ENCODE results near the gene LINC00237.
A peak's percentile ranks its signal among the peaks of the same experiment; 100 is the strongest.

Gene LINC00237

DNA sequence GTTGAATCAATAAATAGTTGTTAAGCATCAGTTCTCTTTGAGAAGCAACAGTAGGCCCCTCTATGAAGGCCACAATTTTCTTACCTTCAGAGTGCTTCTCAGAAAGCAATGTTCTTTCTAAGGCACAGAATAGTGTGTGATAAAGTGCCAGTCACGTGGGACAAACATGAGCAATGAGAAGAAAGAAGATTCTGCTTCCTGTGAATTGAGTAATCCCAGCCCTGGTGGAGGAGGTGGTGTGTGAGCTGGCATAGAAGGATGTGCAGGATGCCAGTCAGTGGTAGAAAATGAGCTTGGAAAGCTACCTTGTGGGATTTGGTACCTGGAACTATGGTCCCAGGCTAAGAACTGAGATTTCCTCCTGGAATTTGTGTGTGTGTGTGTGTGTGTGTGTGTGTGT is 41.4 kb upstream of the LINC00237 start:
- Mint-ChIP-seq H3K9me3 (no peaks in the 10 kb centered on the region), H3K36me3 (ENCODE audit: low read depth) (no peaks in the 10 kb centered on the region), H3K4me1 (no peaks in the 10 kb centered on the region), H3K27ac (no peak overlapping the region), H3K27me3 (ENCODE audit: low read depth, poor library complexity) (peaks cover 3% of the 10 kb centered on the region), H3K4me3 (no peak overlapping the region)
- TF ChIP-seq CTCF (IDR thresholded peaks at IDR 0.05), result no peak
- DNase-seq, result no peak

DNA sequence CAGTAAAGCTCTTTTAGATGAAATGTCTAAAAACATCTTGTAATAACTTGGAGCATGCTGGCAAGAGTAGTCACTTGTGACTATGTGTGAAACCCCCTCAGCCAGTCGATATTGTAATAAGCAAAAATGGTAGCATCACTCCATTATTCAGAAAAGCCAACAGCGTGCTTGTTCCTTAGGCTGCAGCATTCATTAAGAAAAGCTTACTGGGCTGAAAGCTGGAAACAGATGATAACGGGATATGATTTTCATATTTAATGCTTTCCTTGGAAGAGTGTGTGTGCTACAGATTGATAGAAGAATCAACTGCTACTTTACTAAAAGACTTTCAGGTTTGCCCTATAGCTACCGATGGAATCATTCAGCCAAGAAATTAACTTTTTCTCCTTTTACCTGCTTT is 40.1 kb upstream of the LINC00237 start:
- H3K27me3 Mint-ChIP-seq (ENCODE audit: low read depth, poor library complexity), result peaks cover 3% of the 10 kb centered on the region
- no peaks in the 10 kb centered on the region for H3K9me3 Mint-ChIP-seq
- no peaks in the 10 kb centered on the region for H3K4me1 Mint-ChIP-seq
- no peak for TF ChIP-seq CTCF (IDR thresholded peaks at IDR 0.05)
- no peak overlapping the region for H3K4me3 Mint-ChIP-seq
- H3K36me3 Mint-ChIP-seq (ENCODE audit: low read depth), result no peaks in the 10 kb centered on the region
- no peak overlapping the region for H3K27ac Mint-ChIP-seq
- DNase-seq, result no peak

DNA sequence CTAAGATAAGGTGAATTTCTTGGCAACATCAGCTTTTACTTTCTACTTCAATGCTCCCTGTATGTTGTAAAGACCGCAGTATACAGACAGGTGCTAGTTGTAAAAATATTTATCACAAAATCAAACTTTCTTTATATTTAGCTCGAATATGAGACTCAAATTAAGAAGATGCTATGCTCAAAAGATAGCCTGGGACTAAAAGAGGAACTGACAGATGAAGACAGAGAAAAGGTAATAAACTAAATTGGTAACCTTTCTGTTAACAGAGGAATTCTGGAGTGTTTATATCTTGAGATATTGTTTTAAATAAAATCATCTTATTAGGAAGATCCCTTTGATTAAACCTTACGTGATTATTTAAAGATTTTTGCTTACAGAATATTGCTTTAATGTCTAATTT is 39.3 kb upstream of the LINC00237 start:
- DNase-seq, result no peak
- Mint-ChIP-seq H3K4me3 (no peak overlapping the region), H3K9me3 (no peaks in the 10 kb centered on the region), H3K27ac (no peak overlapping the region), H3K4me1 (no peaks in the 10 kb centered on the region), H3K36me3 (ENCODE audit: low read depth) (no peaks in the 10 kb centered on the region), H3K27me3 (ENCODE audit: low read depth, poor library complexity) (peaks cover 3% of the 10 kb centered on the region)
- no peak for TF ChIP-seq CTCF (IDR thresholded peaks at IDR 0.05)

- peaks cover 3% of the 10 kb centered on the region for H3K36me3 Mint-ChIP-seq (ENCODE audit: low read depth)
- TF ChIP-seq CTCF (IDR thresholded peaks at IDR 0.05), result no peak
- peak overlapping the region; percentile 26 for H3K27ac Mint-ChIP-seq
- H3K9me3 Mint-ChIP-seq, result no peaks in the 10 kb centered on the region
- no peak for DNase-seq
- H3K4me1 Mint-ChIP-seq, result no peaks in the 10 kb centered on the region
- no peaks in the 10 kb centered on the region for H3K27me3 Mint-ChIP-seq (ENCODE audit: low read depth, poor library complexity)
- no peak overlapping the region for H3K4me3 Mint-ChIP-seq
Measured at GRCh38 chr20:21143194-21143890, 37.2 kb upstream of the LINC00237 start.

DNA sequence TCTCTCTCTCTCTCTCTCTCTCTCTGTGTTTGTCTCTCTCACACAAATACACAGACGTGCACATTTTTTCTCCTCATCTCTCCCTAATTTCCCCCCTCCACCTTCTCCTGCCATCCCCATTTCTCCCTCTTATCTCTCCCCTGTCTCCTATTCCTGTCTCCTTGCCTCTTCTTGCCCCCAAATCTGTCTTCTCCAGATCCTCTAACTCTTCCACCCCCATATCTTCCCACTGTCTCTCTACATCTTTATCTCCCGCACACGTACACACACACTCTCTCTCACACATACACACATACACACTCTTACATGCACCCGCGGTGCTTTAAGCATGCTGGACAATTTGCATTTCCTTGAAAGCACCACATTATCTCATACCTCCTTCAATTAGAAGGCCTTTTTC is 35.7 kb upstream of the LINC00237 start:
- DNase-seq, result no peak
- peaks cover 8% of the 10 kb centered on the region for H3K36me3 Mint-ChIP-seq (ENCODE audit: low read depth)
- no peaks in the 10 kb centered on the region for H3K27me3 Mint-ChIP-seq (ENCODE audit: low read depth, poor library complexity)
- no peak for TF ChIP-seq CTCF (IDR thresholded peaks at IDR 0.05)
- H3K9me3 Mint-ChIP-seq, result no peaks in the 10 kb centered on the region
- no peak overlapping the region for H3K4me3 Mint-ChIP-seq
- H3K4me1 Mint-ChIP-seq, result no peaks in the 10 kb centered on the region
- no peak overlapping the region for H3K27ac Mint-ChIP-seq

DNA sequence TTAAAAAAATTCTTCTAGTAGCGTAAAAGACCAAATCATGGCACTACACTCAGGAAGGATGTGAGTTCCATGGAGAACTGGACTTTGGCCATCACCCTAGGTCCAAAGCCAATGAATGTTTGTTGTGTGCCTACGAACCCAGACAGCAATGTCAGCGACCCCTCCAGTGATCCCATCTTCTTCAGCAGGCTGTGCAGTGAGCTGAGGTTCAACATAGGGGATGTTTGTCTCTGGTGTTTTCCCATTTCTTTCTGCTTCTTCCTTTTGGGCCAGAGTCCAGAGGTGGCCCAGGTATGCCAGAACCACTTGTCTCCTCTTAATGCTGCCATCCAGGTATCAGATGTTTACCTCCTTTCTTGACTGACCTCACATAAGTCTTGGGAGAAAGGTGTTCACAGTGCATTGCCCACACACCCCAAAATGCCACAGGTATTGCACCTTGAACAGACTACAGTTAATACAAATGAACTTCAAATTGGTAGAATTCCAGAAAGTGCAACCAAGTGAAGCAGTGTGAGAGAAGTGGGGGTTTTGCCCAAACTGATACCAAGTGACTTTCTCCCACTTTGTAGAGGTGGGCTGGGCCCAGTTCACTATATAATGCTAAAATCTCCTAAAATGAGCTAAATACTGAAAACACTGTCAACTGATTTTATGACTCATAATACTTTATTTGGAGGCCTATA is 33.9 kb upstream of the LINC00237 start:
- no peaks in the 10 kb centered on the region for H3K27me3 Mint-ChIP-seq (ENCODE audit: low read depth, poor library complexity)
- H3K36me3 Mint-ChIP-seq (ENCODE audit: low read depth), result peaks cover 8% of the 10 kb centered on the region
- no peaks in the 10 kb centered on the region for H3K4me1 Mint-ChIP-seq
- no peak for DNase-seq
- no peaks in the 10 kb centered on the region for H3K9me3 Mint-ChIP-seq
- H3K27ac Mint-ChIP-seq, result no peak overlapping the region
- no peak for TF ChIP-seq CTCF (IDR thresholded peaks at IDR 0.05)
- no peak overlapping the region for H3K4me3 Mint-ChIP-seq
